B cell (primary cell): ENCODE measurements around the gene LYST.
"Not testable (repeated sequence)": the region's sequence is repeated elsewhere in the genome, so short reads cannot be mapped to it uniquely, and the experiment has no call there.

Source experiments
- EZH2 ChIP-seq: IDR thresholded peaks from 2 replicates; pipeline ENCODE4 v1.6.1; 2012; ENCODE audit warnings: borderline replicate concordance, low read depth, mild to moderate bottlenecking, moderate library complexity, low read length; ENCODE audit not compliant: insufficient read depth, poor library complexity, severe bottlenecking
- TF ChIP-seq, protein P1 (sequence below): fragments of 200-600 bp; IDR thresholded peaks from one replicate; pipeline ENCODE4 v1.8.0; 2022; ENCODE audit warnings: antibody characterized with exemption, mild to moderate bottlenecking

GRCh38 chr1:235754186-235754585 is 112.5 kb downstream of the LYST start:
- TF ChIP-seq, protein P1, sequence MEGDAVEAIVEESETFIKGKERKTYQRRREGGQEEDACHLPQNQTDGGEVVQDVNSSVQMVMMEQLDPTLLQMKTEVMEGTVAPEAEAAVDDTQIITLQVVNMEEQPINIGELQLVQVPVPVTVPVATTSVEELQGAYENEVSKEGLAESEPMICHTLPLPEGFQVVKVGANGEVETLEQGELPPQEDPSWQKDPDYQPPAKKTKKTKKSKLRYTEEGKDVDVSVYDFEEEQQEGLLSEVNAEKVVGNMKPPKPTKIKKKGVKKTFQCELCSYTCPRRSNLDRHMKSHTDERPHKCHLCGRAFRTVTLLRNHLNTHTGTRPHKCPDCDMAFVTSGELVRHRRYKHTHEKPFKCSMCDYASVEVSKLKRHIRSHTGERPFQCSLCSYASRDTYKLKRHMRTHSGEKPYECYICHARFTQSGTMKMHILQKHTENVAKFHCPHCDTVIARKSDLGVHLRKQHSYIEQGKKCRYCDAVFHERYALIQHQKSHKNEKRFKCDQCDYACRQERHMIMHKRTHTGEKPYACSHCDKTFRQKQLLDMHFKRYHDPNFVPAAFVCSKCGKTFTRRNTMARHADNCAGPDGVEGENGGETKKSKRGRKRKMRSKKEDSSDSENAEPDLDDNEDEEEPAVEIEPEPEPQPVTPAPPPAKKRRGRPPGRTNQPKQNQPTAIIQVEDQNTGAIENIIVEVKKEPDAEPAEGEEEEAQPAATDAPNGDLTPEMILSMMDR = not testable (repeated sequence)
- TF ChIP-seq EZH2 = not testable (repeated sequence)
